Transverse colon (tissue), 4 donors: ENCODE results near the gene POLD2. TPM values are rescaled to one million over a fixed set of nuclear protein-coding genes. Genes with fewer than 3 reads are reported as not detected.

Source experiments
- DNase-seq: peaks from one replicate; pipeline ENCODE4 v3.0.0-alpha.2; 2019
- H3K27ac ChIP-seq, 4 donors: fragments of 200-600 bp; sonication (generic); 2 replicates each; pipeline ENCODE4 v1.5.1; 2016 to 2018; ENCODE audit warnings: inconsistent platforms in 4 of 4
- H3K27me3 ChIP-seq: fragments of 200-600 bp; sonication (generic); 2 replicates; pipeline ENCODE4 v1.5.1; 2017; ENCODE audit warnings: inconsistent platforms
- H3K36me3 ChIP-seq, 4 donors: fragments of 200-600 bp; sonication (generic); 2 replicates each; pipeline ENCODE4 v1.5.1; 2017 to 2019; ENCODE audit warnings: inconsistent platforms in 4 of 4
- H3K4me1 ChIP-seq, 4 donors: fragments of 200-600 bp; sonication (generic); 2 replicates each; pipeline ENCODE4 v1.5.1; 2017 to 2020; ENCODE audit warnings: inconsistent platforms in 4 of 4
- H3K4me3 ChIP-seq, 4 donors: fragments of 200-600 bp; sonication (generic); 1 replicate in 1 of 4; 2 replicates in 3 of 4; pipeline versions ENCODE4 v1.5.1 to v1.6.1; 2017 to 2019; ENCODE audit warnings: inconsistent platforms in 4 of 4
- H3K9me3 ChIP-seq, 2 donors: fragments of 200-600 bp; sonication (generic); 2 replicates each; pipeline ENCODE4 v1.5.1; 2017 to 2019; ENCODE audit warnings: inconsistent platforms in 2 of 2
- CTCF ChIP-seq, 5 experiments: fragments of 200-600 bp in 3 of 5; fragments of 450-650 bp in 2 of 5; sonication (generic) in 3 of 5; IDR thresholded peaks; 1 replicate in 2 of 5; 2 replicates in 3 of 5; pipeline ENCODE4 v1.5.1; 2016 to 2017; ENCODE audit warnings: antibody characterized with exemption in 5 of 5, inconsistent platforms in 3 of 5, mild to moderate bottlenecking in 2 of 5, moderate library complexity in 1 of 5
- EP300 ChIP-seq: sonication (generic); formaldehyde crosslinking; IDR thresholded peaks from one replicate; pipeline ENCODE4 v1.6.1; 2017; ENCODE audit warnings: antibody characterized with exemption, low read depth
- POLR2A ChIP-seq: fragments of 450-650 bp; IDR thresholded peaks from one replicate; pipeline ENCODE4 v1.6.1; 2016; ENCODE audit warnings: antibody characterized with exemption, mild to moderate bottlenecking, moderate library complexity
- POLR2AphosphoS5 ChIP-seq, 3 donors: sonication (generic); formaldehyde crosslinking; IDR thresholded peaks; one replicate each; pipeline ENCODE4 v1.6.1; 2016; ENCODE audit warnings: antibody characterized with exemption in 3 of 3
- WGBS, 2 donors: methylation state at CpG; one replicate each; pipeline ENCODE4 v1.1.5; 2018; ENCODE audit warnings: low coverage in 1 of 2; 5-methylcytosine and 5-hydroxymethylcytosine counted together
- in situ Hi-C, 4 donors: fragments of 200-750 bp; cut with MboI; loops; one replicate each; pipeline versions ENCODE4 v1.15.0 to v1.15.1; 2017; ENCODE audit warnings: low sequenced_read_pairs in 3 of 4, low pct_ligation_motif_present in 1 of 4, low pct_unique_long_range_greater_than_20kb in 1 of 4
- intact Hi-C: fragments of 100-400 bp; cut with DNase I; formaldehyde crosslinking; loops from one replicate; pipeline ENCODE4 v1.15.1; 2023; ENCODE audit warnings: low total_unique reads
- total RNA-seq, 4 donors: library from RNA; depleted of rRNA; stranded (reverse); fragments of >200 nt; gene quantifications; one replicate each; pipeline ENCODE4 v1.1.0, GENCODE V29; 2016

Gene POLD2
- total RNA-seq, 4 donors from 2014 or later = 20.1 to 32.7 (median 22.7) TPM

- Histone ChIP-seq H3K4me1 (peaks cover 2 to 17% (median 9%) of the 10 kb centered on the region in 4 donors), H3K27ac (no peak overlapping the region), H3K4me3 (no peak overlapping the region), H3K36me3 (no peaks in the 10 kb centered on the region), H3K27me3 (peaks cover 11% of the 10 kb centered on the region), H3K9me3 (no peaks in the 10 kb centered on the region)
- no peak for DNase-seq
- TF ChIP-seq POLR2A (no peak), CTCF (IDR thresholded peaks at IDR 0.05) (no peak), POLR2AphosphoS5 (IDR thresholded peaks at IDR 0.05) (no peak), EP300 (no peak)
- WGBS, 2 donors = 73% methylated on average over 9 of the region's 9 CpGs; no CpG with 5 or more reads in 1 of the 2 donors
- intact Hi-C loops = no loop called here
- in situ Hi-C loops = no loop called here
Measured at GRCh38 chr7:44148961-44149536, 25.7 kb upstream of the POLD2 start.

GRCh38 chr7:44148166-44148565 is 24.8 kb upstream of the POLD2 start:
- intact Hi-C loops (no loop called here), in situ Hi-C loops (no loop called here)
- TF ChIP-seq POLR2AphosphoS5 (IDR thresholded peaks at IDR 0.05) (no peak), EP300 (no peak), POLR2A (no peak), CTCF (IDR thresholded peaks at IDR 0.05) (no peak)
- WGBS, 2 donors = 73 to 100% methylated on average over 1 to 2 of the region's 2 CpGs
- Histone ChIP-seq H3K27ac (no peak overlapping the region), H3K9me3 (no peaks in the 10 kb centered on the region), H3K4me3 (no peak overlapping the region), H3K27me3 (peaks cover 11% of the 10 kb centered on the region), H3K4me1 (peaks cover 2 to 17% (median 9%) of the 10 kb centered on the region in 4 donors), H3K36me3 (no peaks in the 10 kb centered on the region)
- DNase-seq = no peak

GRCh38 chr7:44147026-44147991 is 24.0 kb upstream of the POLD2 start:
- in situ Hi-C loops (no loop called here), intact Hi-C loops (no loop called here)
- 81 to 90% methylated on average over 2 to 26 of the region's 33 CpGs for WGBS, 2 donors
- Histone ChIP-seq H3K27ac (no peak overlapping the region), H3K9me3 (no peaks in the 10 kb centered on the region), H3K36me3 (no peaks in the 10 kb centered on the region), H3K4me3 (no peak overlapping the region), H3K27me3 (peaks cover 11% of the 10 kb centered on the region), H3K4me1 (peaks cover 2 to 17% (median 9%) of the 10 kb centered on the region in 4 donors)
- no peak for TF ChIP-seq EP300
- TF ChIP-seq POLR2A = no peak
- TF ChIP-seq CTCF (IDR thresholded peaks at IDR 0.05) = no peak
- no peak for TF ChIP-seq POLR2AphosphoS5 (IDR thresholded peaks at IDR 0.05)
- no peak for DNase-seq
